CMK (cell line): Measurements from ENCODE around the gene EME2.

Source experiments
- DNase-seq: peaks from one replicate; pipeline ENCODE4 v3.0.0-alpha.2; 2010; ENCODE audit warnings: low read depth

The EME2 gene

DNA sequence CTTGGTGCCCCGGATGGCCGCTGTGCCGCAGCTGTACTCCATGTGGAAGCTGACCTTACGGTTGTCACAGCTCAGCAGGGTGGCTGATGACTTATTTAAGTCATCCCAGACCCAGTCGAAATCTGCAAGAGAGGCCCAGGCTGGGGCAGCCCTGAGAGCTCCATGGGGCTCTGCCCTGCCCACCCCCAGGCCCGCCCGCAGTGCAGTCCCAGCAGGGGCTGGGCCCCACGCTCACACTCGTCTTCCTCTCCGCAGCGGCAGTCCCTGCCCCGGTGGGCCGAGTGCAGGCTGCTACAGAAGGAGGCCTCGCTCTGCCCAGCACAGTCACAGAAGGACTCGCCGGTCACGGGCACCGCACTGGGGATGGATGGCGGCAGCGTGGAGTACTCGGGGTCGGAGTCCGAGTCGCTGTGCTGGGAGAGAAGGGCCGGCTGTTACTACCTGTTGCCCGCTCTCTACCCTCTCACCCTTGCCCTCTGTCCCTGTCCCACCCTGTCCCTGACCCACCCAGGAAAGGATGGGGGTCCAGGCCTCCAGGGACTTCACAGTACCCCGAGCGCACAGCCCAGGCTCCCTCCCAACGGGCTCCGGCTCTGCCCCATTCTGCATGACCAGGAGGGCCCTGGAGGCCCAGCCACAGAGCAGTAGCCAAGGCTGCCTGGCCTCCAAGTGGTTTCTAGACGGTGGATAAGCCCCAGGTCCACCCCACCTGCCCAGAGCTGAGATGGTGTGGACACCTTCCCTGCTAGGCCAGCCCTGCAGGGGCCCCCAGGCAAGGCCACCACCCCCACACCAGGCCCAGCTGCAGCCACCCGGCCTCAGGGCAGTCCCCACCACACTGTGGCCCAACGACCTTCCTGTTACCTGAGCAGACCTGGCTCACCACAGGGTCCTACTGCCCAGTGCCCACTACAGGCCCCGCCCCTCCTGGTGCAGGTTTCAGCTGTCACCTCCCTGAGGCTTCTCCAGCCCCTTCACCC lies 5.9 kb downstream of the EME2 start:
- no peak for DNase-seq

DNA sequence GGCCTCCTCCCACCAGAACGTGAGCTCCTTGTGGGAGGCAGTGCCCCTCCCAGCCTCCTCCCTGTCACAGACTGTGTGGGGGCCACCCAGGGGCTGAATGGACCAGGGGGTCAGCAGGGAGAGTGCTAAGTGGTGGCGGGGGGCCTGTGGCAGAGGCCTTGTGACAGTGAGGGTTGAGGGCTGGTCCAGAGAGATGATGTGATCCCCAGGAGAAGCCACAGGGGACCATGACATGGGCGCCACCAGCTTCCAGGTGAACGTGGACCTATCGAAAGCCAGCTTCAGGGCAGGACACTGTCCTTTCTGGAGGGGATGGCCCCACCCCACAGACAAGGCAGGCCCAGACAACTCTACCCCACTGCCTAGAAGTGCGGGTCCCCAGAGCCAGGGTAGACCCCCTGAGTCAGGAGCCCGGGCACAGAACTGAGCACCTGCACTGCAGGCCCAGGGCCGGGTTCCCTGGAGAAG lies 6.7 kb downstream of the EME2 start:
- DNase-seq: no peak

DNA sequence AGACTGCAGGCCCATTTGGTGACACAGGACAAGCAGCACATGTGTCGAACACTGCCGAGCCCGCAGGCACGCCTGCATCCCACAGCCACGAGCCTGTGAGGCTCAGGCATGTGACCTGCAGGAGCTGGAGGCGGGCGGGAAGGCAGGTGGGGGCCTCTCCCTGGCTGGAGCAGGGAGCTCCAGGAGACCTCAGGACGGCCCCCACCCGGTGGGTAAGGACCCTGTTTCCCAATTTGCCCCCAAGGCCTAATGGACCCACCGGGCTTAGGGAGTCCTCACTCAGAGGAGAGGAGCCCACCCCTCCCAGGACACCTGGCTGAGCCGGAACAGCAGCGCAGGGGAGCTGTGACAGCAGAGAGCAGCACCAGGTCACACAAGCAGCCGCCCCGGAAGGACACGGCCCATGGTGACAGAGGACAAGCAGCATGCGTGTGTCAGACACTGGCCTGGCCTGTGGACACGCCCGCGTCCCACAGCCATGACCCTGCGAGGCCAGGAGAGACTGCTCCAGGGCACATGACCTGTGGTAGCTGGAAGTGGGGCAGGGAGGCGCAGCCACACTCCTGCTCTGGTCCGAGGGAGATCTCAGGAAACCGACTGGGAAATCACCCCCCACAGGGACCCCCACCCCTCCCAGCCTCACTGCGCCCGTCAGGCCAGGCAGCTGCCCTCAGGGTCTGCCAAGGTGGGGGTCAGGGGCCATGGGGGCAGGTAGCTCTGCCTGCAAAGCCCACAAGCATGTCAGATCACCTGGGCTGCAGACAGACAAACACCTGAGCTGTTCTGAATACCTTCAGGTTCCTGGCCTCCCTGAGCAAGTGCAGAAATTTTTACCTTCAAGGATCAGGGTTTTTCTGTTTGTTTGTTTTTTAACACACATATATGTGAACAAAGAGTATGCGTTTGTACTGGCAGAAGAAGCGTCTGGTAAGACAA lies 7.4 kb downstream of the EME2 start:
- DNase-seq: no peak

DNA sequence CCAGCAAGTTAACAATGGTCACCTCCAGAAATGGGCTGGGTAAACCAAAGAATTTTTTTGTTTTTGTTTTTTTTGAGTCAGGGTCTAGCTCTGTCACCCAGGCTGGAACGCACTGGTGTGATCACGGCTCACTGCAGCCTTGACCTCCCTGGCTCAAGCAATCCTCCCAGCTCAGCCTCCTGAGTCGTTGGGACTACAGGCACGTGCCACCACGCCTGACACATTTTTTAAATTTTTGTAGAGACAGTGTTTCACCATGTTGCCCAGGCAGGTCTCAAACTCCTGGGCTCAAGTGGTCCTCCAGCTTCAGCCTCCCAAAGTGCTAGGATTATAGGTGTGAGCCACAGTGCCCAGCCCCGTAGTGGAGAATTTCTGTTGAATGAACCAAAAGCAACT lies 8.1 kb downstream of the EME2 start:
- DNase-seq: no peak

DNA sequence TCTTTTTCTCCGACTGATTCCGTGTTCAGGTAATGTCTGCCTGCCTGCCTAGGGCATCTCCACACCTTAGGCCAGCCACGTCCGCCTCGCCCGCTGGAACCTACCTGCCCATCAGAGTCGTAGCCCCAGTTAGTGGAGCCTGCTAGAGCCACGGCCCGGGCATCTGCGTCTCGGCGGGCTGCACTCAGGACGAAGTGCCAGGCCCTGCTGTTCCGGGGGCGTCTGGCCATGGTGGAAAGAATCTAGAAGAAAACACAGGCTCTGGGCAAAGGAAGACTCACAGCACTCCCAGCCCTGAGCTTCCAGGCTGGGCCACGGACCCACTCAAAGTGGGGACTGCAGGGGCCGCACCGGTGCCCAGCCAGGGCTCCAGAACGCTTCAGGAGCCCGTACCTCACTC lies 8.6 kb downstream of the EME2 start:
- no peak for DNase-seq

DNA sequence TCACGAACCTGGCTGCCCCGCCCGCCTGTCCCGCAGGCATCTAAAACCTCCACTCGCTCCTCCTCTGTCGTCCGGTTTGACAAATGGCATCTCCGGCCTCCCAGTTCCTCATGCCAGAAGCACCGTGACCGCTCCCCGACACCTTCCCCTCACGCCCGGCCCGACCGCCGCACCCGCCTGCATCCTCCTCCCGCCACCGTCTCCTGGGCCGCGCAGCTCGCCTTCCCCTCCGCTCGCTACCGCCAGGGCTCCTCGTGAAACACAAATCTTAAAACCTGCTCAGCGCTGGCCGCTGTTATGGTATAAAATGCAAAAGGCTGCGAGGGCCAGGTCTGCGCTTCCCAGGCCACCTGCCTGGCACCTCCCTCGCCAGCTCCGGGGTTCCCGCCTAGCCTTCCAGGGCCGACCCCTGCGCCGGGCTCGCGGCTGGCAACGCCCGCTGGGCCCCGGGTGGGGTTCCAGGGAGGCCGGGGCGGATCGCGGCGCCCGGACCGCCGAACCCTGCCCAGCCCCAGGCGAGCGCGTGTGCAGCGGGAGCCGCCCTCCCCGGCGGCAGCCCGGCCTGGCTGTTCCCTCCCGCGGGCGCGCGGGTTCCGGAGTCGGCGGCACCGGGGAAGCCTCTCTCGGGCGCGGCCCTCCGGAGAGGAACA lies 9.3 kb downstream of the EME2 start:
- DNase-seq: no peak

DNA sequence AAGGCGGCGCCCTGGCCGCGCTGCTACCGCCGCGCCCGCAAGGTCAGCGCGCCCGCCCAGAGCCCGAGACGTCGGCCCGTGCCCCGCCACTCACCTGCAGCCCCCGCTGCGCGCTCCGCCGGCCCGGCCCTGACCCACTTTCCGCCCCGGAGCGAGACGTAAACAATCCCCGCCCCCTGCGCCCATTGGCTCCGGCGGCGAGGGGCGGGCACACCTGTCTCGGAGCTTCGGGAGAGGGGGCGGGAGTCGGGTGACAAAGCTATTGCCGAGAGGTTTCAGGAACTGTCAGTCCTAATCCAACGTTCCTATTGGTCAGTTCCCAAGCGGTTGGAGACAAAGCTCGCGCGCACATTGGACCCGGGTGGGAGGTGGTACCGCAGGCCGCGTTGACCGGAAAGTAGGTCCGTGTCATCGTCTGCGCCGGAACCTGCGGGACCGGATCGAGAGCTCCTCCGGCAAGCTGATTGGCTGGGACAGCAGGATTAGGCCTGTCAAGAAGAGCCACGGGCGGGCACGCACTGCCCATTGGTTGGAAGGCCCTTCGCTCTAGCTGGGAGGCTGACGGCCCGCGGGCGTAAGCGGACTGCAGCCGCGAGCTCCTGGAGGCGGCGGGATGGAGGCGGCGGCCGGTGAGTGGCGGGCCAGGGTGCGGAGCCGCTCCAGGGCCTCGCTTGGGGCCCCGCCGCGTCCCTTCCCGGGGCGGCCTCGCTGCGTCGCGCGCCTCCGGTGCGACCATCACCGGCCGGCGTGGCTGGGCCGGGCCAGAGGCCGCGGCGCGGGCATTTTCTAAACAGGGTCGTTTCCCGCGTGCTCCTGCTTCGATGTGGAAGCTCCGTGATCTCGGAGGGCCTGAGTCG lies 10.0 kb downstream of the EME2 start, which contains the start of the genes NUBP2 and SPSB3:
Gene NUBP2 (plus strand): TSS at position 553 of the 857 bp plus-strand sequence. CDS start 61 bp downstream, at position 614.
Gene SPSB3 (minus strand): TSS at position 164 of the 857 bp plus-strand sequence. CDS start 1,088 bp downstream, outside the sequence.
- DNase-seq: peak; percentile 99

DNA sequence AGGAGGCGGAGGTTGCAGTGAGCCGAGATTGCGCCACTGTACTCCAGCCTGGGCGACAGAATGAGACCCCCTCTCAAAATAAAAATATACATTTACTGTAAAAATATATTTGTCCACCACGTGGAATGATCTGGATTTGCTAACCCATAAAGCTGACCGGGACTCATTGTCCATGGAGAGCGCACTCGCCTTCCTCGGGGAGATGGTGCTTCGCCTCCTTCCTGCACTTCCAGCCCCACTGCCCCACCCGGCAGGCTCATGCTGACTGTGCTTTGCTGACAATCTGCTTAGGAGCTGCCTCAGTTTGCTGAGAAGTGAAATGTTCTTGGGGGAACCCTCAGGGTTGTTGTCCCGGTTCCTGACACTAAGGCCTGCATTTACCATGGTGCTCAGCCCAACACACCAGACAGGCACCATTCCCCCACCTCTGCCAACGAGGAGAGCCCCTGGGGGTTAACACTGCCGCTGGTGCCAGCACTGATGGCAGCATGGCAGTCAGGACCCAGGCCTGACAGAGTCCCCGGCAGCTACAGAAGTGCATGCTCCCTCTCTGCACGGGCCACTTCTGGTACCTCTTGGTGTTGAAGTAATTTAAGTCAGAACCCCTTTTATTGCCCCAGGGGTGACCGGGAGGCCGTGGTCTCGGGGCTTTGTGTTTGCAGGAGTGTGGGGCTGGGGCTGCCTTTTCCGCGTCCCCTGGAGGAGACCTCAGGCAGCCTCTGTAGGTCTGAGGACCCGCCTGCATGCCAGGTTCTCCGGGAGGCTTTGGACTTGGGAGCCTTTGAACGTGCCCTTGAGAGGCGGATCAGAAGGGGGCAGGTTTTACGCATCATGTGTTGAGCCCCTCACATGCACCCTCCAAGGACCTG lies 12.6 kb downstream of the EME2 start:
- no peak for DNase-seq

DNA sequence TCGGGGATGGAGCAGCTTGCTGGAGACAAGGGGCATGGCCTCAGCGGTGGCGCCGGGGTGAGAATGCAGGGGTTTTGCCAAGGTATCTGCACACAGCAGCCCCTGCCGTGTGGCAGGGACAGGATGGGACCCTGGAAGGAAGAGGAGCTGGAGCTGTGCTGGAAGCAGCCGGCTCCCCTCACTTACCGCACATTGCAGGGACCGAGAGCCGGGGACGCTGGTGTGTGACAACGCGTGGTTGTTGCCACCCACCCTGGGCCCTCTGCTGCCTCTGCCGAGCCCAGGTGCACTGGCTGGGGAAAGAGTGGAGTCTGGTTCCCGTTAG lies 13.2 kb downstream of the EME2 start:
- DNase-seq: no peak

DNA sequence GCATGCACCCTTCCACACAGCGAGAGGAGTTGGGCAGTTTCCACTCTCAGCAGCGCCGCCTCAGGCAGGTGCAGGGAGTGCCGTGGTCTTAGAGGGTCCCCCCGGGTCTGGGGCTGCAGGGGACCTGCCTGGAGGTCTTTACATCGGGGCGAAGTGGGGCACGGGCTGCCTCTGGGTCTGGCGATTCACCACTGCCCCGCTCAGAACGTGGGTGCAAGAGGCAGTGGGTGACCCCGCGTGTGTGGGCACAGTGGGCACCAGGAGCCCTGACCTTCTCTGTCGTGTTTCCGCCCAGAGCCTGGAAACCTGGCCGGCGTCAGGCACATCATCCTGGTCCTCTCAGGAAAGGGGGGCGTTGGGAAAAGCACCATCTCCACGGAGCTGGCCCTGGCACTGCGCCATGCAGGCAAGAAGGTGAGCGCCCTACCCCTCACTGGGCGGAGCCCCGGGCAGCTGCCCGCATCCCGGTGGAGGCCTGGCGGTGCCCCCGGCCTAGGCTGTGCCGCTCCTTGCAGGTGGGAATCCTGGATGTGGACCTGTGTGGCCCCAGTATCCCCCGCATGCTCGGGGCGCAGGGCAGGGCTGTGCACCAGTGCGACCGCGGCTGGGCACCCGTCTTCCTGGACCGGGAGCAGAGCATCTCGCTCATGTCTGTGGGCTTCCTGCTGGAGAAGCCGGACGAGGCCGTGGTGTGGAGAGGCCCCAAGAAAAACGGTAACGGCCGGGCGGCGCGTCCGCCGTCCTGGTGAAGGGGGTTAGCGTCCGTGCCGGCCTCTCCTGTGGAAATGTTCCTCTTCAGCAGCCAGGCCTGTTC lies 13.8 kb downstream of the EME2 start:
- DNase-seq: no peak

DNA sequence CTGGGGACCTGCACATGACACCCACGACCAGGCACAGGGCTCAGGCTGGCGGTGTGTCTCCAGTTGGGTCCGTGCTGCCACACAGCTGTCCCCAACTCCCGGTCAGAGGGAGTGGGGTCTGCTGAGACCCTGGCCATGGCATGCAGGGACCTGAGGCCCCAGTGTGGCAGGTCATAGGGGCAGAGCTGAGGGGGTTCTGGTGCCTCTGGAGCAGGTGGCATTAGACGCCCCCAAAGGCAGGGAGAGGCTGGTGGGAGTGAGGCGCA lies 14.4 kb downstream of the EME2 start:
- no peak for DNase-seq

DNA sequence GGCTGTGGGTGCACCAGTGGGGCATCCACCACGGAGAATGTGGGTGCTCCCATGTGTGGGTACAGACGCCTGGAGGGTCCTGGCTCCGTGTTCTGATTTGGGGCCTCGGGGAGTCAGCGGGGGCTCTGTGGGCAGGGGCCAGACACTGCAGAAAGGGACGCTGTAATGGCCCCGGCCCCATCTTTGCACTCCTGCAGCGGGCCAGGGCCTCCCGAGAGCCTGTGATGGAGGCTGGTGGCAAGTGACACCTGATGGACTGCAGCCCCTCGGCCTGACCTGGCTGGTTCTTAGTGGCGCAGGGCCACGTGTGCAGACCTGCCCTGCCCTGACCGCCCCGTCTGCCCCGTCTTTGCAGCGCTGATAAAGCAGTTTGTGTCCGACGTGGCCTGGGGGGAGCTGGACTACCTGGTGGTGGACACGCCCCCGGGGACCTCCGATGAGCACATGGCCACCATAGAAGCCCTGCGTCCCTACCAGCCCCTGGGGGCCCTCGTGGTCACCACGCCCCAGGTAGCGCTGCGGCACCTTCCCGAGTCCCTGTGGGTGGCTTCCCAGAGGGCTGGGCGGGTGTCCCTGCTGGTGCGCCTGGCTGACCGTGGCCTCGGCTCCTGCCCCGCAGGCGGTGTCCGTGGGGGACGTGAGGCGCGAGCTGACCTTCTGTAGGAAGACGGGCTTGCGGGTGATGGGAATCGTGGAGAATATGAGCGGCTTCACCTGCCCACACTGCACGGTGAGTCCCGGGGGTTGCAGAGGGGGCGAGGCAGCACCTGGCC lies 14.9 kb downstream of the EME2 start:
- DNase-seq: no peak

DNA sequence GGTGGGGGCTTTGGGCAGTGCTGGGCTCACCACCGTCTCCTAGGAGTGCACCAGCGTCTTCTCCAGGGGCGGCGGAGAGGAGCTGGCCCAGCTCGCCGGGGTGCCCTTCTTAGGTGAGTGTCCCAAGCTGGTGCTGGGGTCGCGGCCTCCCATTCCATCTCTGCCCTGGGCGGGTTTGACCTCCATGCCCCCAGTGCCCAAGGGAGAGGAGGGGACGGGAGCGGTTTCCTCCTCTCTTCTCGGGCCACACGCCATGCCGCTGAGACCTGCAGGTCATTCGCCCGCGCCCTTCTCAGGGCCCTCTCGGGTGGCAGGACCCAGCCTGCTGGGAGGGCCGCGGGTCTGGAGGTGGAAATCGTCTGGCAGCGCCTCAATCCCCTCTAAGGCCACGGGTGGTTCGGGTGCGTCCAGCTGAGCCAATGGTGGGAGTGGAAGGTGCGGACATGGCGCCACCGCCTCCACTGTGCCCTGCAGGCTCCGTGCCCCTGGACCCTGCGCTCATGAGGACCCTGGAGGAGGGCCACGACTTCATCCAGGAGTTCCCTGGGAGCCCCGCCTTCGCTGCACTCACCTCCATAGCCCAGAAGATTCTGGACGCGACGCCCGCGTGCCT lies 15.6 kb downstream of the EME2 start:
- DNase-seq: no peak

DNA sequence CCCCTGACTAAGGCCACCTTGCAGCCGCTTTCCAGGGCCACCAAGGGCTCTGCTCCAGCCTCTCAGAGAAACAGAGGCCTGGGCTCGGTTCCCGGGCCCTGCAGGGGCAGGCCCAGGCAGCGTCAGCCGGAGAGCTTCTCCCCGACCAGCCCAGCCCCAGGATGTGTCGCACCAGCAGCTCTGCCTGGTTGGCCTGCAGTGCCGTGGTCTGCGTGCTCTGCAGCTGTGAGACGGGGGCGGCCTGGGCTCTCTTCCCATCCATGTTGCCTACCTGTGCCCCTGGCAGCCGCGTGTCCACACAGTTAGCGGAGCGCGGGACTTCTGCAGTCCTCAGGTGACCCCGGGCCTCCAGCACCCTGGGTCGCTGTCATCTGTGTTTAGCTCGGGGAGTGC lies 16.1 kb downstream of the EME2 start:
- no peak for DNase-seq

DNA sequence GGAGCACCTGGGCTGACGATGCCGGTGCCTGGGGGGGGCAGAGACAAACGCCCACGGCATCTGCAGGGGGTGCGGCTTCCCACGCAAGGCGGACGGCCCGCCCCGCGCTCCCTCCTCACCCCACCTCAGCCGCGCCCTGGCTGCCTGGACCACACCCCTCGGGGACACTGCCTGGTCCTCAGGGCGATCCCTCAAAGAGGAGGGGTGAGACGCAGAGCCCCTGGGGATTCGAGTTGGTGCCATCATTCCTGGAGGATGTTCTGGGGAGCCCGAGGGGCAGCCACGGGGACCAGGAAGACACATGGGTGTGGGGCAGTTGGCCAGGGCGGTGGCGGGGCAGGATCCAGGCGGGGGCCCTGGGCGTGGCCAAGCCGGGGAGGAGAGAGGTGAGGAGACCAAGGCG lies 17.0 kb downstream of the EME2 start:
- DNase-seq: no peak

DNA sequence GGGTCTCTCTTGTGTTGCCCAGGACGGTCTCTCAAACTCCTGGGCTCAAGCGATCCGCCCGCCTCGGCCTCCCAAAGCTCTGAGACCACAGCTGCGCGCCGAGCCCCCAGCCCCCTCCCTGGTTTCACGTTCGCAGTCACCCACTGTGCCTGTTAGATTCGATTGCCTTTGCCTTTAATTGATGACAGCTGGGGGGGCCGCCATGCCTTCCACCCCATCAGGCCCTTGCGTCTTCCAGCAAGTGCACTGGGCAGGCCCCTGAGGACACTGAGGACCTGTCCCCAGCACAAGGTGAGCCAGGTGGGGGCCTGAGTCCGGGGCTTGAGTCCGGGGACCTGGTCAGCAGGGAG lies 17.6 kb downstream of the EME2 start:
- no peak for DNase-seq

DNA sequence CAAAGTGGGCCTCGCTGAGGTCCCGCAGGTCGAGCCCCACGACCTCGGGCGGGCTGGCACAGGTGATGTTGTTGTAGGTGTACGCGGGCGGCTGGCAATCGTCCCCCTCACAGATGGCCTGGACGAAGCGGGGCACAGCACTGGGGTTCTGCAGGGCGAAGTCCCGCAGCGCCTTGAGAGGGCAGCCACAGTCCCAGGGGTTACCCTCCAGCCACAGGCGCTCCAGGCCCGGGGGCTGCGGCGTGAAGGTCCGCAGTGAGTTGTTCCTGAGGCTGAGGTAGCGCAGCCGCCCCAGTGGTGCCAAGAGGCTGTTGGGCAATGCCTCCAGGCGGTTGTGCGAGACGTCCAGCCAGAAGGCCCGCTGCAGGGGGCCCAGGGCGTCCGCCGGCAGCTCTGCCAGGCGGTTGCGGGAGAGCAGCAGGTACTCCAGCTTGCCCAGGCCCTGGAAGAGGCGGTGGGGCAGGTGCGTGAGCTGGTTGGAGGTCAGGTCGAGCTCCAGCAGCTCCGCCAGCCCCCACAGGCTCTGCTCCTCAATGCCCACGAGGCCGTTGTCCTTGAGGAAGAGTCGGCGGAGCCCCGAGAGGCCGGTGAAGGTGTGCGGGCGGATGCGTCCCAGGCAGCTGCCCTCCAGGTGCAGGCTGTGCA lies 18.1 kb downstream of the EME2 start:
- DNase-seq: no peak
